Midbrain (tissue), 1 donor: ENCODE results near the gene ZNF45.
"Not testable (repeated sequence)": the region's sequence is repeated elsewhere in the genome, so short reads cannot be mapped to it uniquely, and the experiment has no call there.

Experiments used
- DNase-seq: peaks from one replicate; lab custom pipeline; 2025; lab: John Stamatoyannopoulos, UW

ZNF45 gene

DNA sequence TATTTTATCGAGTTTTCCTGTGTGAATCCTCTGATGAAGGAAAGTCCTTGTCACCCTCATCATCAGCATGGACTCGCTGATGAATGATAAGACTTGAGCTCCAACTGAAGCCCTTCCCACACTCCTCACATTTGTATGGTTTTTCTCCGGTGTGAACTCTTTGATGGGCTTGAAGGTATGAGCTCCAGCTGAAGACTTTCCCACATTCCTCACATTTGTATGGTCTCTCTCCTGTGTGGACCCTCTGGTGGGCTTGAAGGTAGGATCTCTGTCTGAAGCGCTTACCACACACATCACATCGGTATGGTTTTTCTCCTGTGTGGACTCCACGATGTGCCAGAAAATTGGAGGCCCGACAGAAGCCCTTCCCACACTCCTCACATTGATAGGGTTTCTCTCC, 21.7 kb downstream of the ZNF45 start:
- no peak for DNase-seq

GRCh38 chr19:43910884-43911283, 24.2 kb downstream of the ZNF45 start:
- no peak for DNase-seq

DNA sequence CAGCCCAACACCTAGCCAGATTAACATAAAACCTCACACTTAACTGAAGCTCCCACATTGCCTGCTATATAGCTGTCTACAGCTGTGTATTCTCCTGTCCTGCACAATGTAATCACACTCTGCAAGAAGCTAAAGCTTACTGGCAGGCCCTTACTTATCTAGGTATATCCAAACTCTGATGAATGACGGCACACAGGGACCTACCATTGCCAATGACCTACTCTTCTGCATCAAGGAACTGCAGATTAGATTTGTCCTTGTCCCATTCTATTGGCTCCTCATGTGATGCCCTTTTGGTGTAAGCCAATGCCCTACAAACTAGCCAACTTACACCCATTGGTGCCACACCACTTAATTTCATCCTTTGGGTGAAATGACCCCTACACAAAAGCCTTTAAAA, 26.4 kb downstream of the ZNF45 start:
- DNase-seq, result no peak

GRCh38 chr19:43906774-43907173, 28.3 kb downstream of the ZNF45 start:
- DNase-seq, result no peak

- no peak for DNase-seq
These were observed 29.2 kb downstream of the ZNF45 start for GRCh38 chr19:43905897-43906296.

GRCh38 chr19:43902399-43902798, 32.7 kb downstream of the ZNF45 start:
- no peak for DNase-seq

- peak; percentile 87 for DNase-seq
These were observed 33.4 kb downstream of the ZNF45 start for GRCh38 chr19:43901395-43902390.

GRCh38 chr19:43895727-43896308, 39.3 kb downstream of the ZNF45 start:
- DNase-seq, result no peak

DNA sequence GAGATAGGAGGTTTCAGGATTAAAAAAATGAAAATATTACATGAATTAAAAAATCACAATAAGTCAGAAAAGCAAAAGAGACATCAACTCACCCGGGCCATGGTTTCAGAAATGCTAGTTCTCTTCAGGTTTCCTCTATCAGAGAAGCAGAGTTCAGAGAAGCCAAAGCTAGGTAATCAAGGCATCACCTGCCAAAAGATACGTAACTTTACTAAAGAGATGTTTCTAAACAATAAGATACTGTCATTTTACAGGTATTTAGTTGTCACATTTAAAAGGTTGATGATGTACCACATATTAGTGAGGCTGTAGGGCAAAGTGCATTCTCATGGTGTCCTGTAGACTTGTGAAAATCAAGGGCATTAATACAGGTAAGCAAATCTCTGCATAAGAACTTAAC, 51.2 kb downstream of the ZNF45 start, which contains the start of gene ZNF404:
TSS of gene ZNF404 (minus strand) at position 101 of the 400 bp plus-strand sequence.
- DNase-seq, result no peak

GRCh38 chr19:43880483-43880882, 54.6 kb downstream of the ZNF45 start:
- DNase-seq, result no peak

DNA sequence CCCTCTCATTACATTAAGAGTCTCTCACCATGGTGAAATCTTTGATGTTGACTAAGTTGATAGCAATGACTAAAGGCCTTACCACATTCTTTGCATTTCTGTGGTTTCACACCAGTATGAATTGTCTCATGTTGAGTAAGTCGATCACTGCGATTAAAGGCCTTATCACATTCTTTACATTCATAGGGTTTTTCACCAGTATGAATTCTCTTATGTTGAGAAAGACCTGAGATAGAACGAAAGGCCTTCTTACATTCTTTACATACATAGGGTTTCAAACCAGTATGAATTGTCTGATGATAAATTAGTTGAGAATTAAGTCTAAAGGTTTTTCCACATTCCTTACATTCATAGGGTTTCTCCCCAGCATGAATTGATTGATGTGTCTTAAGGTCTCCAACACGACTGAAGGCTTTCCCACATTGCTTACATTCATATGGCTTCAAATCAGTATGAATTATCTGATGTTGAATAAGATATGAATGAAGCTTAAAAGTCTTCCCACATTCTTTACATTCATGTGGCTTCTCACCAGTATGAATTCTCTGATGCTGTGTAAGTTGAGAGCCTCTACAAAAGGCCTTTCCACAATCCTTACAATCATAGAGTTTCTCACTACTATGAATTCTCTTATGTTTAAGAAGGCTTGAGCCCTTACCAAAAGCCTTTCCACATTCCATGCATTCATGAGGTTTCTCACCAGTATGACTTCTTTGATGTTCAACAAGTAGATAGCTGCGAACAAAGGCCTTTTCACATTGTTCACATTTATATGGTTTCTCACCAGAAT, 62.3 kb downstream of the ZNF45 start:
- DNase-seq, result no peak

- not testable (repeated sequence) for DNase-seq
These were observed 68.2 kb downstream of the ZNF45 start for GRCh38 chr19:43866923-43867322.
